ENCODE data around the gene ATP2A1.
"Not testable (repeated sequence)": the region's sequence is repeated elsewhere in the genome, so short reads cannot be mapped to it uniquely, and the experiment has no call there.

ATP2A1 gene

DNA sequence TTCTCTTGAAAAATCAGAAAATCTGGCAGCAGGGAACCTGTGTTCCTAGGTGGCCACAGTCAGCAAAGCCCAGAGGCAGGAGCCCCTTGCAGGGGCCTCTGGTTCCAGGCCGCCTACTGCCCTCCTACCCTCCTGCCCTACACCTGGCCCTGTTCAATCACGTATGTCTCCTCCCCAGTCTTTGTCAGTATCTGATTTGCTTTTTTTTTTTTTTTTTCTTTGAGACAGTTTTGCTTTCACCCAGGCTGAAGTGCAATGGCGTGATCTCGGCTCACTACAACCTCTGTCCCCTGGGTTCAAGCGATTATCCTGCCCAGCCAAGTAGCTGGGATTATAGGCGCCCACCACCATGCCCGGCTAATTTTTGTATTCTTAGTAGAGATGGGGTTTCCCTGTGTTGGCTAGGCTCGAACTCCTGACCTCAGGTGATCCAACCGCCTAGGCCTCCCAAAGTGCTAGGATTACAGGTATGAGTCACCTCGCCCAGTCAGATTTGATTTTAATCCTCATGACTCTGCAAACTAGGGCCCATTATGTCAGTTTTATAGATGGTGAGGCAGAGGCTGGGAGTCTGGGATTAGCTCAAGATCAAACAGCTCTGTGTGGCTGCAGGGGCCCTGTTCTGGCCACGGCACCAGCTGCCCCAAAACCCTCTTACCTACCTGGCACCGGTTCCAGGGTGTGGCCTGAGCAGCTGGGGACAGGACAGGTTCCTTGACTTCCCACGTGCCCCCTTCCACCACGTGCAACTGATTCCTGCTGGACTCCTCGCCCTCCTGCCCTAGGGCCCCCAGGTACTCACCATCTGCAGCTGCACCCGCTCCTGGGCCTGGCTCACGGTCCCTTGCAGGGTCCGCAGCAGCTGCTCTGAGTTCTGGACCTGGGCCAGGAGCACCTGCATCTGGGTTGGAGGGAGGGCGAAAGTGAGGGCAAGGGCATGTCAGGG lies 32.1 kb downstream of the ATP2A1 start:
- no peak for DNase-seq (ENCODE audit: low spot score)

DNA sequence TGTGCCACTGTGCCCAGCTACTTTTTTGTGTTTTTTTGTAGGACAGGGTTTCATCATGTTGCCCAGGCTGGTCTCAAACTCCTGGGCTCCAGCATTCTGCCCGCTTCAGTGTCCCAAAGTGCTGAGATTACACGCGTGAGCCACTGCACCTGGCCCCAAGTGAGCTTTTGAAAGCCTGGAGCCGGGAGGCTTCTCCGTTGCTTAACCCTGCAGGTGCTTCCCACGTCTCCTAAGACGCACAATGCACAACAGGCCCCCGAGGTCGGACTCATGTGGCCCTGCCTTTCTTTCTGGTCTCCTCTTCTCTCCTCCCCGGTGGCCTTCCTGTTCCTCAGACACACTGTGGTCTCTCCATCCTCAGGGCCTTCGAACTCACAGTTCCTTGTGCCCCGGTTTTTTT lies 34.3 kb downstream of the ATP2A1 start:
- no peak for DNase-seq (ENCODE audit: low spot score)

GRCh38 chr16:28913946-28914724 lies 35.8 kb downstream of the ATP2A1 start:
- DNase-seq (ENCODE audit: low spot score), result no peak

DNA sequence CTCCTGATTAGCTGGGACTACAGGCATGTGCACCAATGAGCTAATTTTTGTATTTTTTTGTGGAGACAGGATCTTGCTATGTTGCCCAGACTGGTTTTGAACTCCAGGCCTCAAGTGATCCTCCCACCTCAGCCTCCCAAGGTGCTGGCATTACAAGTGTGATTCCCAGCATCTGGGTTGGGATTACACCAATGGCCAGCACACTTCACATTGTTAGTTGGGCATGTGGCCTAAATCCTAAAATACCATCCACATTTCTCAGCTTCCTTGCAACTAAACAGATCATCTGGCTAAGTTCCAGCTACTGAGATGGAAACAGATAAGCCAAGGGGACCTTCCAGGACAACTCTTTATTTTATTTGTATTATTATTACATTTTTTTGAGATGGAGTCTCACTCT lies 36.9 kb downstream of the ATP2A1 start:
- DNase-seq (ENCODE audit: low spot score), result no peak

- no peak for DNase-seq (ENCODE audit: low spot score)
These were observed 38.8 kb downstream of the ATP2A1 start for GRCh38 chr16:28917095-28917494.

- no peak for DNase-seq (ENCODE audit: low spot score)
These were observed 40.4 kb downstream of the ATP2A1 start for GRCh38 chr16:28918698-28919097.

DNA sequence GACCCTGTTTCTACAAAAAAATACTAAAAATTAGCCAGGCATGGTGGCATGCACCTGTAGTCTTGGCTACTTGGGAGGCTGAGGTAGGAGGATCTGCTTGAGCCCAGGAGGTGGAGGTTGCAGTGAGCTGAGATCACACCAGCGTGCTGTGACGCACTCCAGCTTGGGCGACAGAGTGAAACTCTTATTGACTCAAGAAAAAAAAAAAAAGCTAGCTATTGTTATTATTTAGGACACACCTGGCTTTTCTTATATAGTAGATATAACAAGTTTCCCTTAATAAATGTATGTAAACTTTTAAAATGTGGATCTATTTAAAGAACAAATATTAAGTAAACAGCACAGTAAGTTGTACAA lies 44.9 kb downstream of the ATP2A1 start:
- DNase-seq (ENCODE audit: low spot score), result no peak

DNA sequence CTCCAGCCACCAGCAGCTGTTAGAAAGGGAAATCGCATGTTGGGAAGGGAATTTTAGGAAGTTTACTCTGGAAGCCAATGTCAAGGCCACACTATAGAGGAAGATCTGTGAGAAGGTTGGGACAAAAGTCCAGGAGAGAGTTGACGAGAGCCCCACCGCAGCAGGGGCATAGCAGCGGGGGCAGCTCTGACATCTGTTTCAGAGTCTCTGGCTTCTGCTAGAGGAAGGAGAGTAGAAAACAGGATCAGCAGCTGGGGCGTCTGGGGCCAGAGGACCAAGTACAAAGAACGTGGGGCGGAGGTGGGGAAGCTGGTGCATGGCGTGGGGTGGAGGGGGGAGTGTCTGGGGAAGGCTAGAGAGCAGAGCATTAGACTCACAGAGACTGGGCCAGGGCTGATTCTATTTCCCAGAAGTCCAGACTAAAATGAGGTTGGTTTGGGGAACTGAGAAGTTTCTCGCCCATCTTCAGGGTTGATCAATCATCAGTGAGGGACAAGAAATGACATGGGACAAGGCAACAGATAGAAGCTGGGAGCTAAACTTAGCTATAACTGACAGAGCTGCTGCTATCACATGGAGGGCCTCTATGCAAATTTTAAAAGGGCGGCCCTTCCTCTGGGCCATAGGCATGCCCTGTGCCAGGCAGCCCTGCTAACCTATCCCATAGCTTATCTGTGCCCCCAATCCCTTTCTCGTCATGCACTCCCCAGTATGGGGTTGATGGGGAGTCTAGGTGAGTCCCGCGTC lies 45.5 kb downstream of the ATP2A1 start:
- DNase-seq (ENCODE audit: low spot score), result peak; percentile 88

GRCh38 chr16:28924399-28924761 lies 46.1 kb downstream of the ATP2A1 start:
- no peak for DNase-seq (ENCODE audit: low spot score)

DNA sequence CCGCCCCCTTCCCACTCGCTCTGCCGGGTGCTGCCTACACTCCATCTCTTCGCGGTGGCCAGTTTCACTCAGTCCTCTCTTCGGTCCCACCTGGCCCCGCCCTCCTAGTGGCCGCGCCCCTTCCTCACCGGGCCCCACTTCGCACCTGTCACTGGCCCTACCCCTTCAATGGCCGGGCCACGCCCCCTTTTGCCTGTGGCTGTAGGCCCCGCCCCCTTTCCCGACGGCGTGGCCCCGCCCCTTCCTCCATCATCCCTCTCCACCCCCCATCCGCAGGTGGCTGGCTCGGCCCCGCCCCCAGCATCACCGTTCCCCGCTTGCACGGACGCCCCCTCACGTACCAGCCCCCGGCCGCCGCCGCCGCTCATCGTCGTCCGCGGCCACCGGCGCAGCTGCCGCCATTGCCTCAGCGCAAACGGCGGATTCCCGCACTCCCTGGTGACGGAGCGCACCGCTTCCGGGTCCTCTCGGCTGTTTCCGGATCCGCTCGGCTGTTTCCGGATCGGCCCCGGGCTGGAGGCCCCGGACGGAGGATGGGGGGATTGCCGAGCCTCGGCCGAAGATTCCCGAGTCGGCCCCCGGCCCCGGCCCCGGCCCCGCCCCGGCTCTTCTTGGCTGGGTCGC lies 46.6 kb downstream of the ATP2A1 start, which contains the start of gene RABEP2:
Gene RABEP2 (minus strand): TSS at position 477 of the 624 bp plus-strand sequence. CDS start 75 bp downstream, at position 402.
- peak; percentile 95 for DNase-seq (ENCODE audit: low spot score)

DNA sequence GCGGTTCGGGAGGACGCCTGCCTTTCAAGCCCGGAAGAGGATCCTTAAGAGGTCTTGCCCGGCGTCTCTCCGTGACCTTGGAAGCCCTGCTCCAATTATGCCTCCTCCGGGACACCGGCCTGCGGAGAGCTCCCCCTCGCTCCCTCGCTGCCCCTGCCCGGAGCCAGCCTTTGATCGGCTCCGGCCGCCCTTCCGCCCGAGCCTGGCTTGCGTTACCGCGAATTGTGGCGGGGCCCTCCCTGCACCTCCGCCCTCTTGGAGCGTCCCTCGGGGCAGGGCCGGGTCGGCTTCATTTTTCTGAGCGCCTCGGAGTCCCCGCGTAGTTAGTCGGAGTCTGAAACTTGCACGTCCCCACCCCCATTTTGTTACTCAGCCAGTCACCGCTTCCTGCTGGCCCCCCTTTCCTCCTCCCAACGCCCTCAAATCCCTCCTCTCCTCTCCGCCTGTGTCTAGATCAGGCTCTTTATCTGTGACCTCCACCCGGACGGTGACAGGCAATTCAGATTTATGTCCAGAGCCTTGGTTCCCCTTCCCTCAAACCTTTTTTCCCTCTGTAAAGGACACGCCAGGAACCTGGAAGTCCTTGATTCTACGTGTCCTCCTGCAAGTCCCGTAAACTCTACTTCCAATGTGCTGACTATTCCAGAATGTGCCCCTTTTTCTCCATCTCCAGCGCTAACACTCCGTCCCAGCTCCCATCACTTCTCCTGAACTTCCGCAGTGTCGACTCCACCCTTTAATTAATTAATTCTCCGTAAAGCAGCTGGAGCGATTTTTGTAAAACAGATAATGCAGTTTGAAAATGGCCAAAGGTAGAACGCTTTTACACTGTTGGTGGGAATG lies 47.3 kb downstream of the ATP2A1 start:
- DNase-seq (ENCODE audit: low spot score), result peak; percentile 55

GRCh38 chr16:28926284-28926683 lies 48.0 kb downstream of the ATP2A1 start:
- DNase-seq (ENCODE audit: low spot score), result not testable (repeated sequence)

GRCh38 chr16:28927815-28928214 lies 49.5 kb downstream of the ATP2A1 start:
- no peak for DNase-seq (ENCODE audit: low spot score)

DNA sequence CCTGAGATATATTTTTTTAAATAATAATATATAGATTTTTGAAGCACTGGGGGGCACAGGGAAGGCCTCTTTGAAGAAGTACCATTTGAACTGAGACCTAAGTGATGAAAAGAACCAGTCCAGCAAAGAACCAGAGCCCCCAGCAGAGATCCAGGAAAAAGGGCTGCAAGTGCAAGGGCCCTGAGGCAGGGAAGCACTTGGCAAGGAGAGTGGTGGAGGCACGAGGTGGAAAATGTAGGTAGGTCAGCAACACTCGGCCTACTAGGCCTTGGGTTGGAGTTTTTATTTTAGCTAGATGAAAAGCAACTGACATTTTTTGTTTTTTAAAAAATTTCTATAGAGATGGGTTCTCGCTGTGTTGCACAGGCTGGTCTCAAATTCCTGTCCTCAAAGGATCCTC lies 51.9 kb downstream of the ATP2A1 start:
- DNase-seq (ENCODE audit: low spot score), result no peak

DNA sequence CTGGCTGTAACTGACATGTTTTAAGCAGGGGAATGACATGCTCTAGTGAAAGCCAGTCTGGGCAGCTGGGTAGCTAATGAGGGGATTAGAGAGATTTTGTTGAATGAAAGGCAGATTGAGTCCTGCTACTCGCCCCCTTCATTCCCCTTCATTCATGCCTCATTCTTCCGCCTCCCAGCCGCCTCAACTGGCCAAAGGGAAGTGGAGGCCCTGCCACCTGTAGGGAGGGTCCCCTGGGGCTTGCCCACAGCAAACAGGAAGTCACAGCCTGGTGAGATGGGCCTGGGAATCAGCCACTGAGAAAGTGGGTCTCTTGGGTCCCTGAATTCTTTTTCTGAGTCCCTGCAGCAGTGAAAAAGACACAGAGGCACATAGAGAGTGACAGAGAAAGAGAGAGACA lies 52.4 kb downstream of the ATP2A1 start:
- DNase-seq (ENCODE audit: low spot score), result peak; percentile 84

DNA sequence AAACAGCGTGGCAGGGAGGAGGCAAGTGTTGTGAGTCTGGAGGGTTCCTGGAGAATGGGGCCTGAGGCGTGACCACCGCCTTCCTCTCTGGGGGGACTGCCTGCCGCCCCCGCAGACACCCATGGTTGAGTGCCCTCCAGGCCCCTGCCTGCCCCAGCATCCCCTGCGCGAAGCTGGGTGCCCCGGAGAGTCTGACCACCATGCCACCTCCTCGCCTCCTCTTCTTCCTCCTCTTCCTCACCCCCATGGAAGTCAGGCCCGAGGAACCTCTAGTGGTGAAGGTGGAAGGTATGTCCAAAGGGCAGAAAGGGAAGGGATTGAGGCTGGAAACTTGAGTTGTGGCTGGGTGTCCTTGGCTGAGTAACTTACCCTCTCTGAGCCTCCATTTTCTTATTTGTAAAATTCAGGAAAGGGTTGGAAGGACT lies 53.5 kb downstream of the ATP2A1 start, which contains the start of gene CD19:
Gene CD19 (plus strand): TSS at position 171 of the 425 bp plus-strand sequence. CDS start 30 bp downstream, at position 201.
- DNase-seq (ENCODE audit: low spot score), result peak; percentile 80

GRCh38 chr16:28932339-28933141 lies 54.3 kb downstream of the ATP2A1 start:
- DNase-seq (ENCODE audit: low spot score), result no peak

DNA sequence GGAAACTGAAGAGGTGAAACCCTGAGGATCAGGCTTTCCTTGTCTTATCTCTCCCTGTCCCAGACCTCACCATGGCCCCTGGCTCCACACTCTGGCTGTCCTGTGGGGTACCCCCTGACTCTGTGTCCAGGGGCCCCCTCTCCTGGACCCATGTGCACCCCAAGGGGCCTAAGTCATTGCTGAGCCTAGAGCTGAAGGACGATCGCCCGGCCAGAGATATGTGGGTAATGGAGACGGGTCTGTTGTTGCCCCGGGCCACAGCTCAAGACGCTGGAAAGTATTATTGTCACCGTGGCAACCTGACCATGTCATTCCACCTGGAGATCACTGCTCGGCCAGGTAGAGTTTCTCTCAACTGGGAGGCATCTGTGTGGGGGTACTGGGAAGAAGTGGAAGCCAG lies 54.9 kb downstream of the ATP2A1 start:
- DNase-seq (ENCODE audit: low spot score), result no peak

- no peak for DNase-seq (ENCODE audit: low spot score)
These were observed 57.1 kb downstream of the ATP2A1 start for GRCh38 chr16:28935346-28935745.

Measured in germinal center (tissue), 1 donor.